ENCODE data around the gene IMMP2L.

Gene IMMP2L

DNA sequence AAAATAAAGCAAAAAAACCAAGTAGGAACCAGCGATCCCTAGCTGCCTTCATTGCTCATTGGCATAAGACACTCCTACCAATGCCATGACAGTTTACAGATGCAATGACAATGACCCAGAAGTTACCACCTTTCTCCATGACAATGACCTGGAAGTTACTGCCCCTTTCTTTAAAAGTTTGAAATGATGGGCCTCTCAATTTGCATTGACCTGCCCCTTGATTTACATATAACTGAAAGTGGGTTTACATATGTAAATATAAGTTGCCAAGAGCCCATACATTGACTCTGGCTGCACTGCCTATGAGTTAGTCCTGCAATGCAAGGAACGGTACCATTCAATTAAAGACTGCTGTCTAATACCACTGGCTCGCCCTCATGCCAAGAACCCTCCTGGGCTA is 712.1 kb downstream of the IMMP2L start:
- no peak overlapping the region for H3K27ac ChIP-seq (ENCODE audit: low read length)
- no peaks in the 10 kb centered on the region for H3K27me3 ChIP-seq (ENCODE audit: low read depth, low read length)
- no peaks in the 10 kb centered on the region for H3K36me3 ChIP-seq (ENCODE audit: control insufficient read depth in 1 of 2, insufficient read depth in 2 of 2, low read length in 2 of 2)
- H3K9me3 ChIP-seq (ENCODE audit: control insufficient read depth in 1 of 2, low read length in 2 of 2) = no peaks in the 10 kb centered on the region
- H3K4me1 ChIP-seq (ENCODE audit: control insufficient read depth in 1 of 2, insufficient read depth in 2 of 2, low read length in 2 of 2) = no peaks in the 10 kb centered on the region
- no peak overlapping the region for H3K4me3 ChIP-seq (ENCODE audit: low read depth in 1 of 2, low read length in 2 of 2)

DNA sequence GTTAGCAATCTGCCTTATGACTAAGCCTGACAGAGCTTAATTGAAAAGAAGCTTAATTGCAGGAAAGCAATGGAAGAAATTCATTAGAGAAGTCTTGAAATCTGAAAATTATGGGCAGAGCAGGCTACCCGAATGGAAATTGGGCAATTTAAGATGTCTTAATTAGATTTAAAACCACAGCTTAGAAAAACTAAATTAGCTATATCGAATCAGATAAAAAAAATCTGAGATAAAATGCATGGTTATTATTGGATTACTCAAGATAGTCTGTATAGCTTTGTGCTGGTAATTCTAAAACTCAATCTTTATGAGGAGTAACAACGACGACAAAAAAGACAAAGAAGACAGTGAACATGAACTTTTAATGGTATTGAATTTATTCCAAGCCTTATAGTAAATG is 719.5 kb downstream of the IMMP2L start:
- H3K27ac ChIP-seq (ENCODE audit: low read length) = no peak overlapping the region
- H3K36me3 ChIP-seq (ENCODE audit: control insufficient read depth in 1 of 2, insufficient read depth in 2 of 2, low read length in 2 of 2) = no peaks in the 10 kb centered on the region
- no peak overlapping the region for H3K4me3 ChIP-seq (ENCODE audit: low read depth in 1 of 2, low read length in 2 of 2)
- H3K27me3 ChIP-seq (ENCODE audit: low read depth, low read length) = no peaks in the 10 kb centered on the region
- H3K9me3 ChIP-seq (ENCODE audit: control insufficient read depth in 1 of 2, low read length in 2 of 2) = no peaks in the 10 kb centered on the region
- H3K4me1 ChIP-seq (ENCODE audit: control insufficient read depth in 1 of 2, insufficient read depth in 2 of 2, low read length in 2 of 2) = no peaks in the 10 kb centered on the region

DNA sequence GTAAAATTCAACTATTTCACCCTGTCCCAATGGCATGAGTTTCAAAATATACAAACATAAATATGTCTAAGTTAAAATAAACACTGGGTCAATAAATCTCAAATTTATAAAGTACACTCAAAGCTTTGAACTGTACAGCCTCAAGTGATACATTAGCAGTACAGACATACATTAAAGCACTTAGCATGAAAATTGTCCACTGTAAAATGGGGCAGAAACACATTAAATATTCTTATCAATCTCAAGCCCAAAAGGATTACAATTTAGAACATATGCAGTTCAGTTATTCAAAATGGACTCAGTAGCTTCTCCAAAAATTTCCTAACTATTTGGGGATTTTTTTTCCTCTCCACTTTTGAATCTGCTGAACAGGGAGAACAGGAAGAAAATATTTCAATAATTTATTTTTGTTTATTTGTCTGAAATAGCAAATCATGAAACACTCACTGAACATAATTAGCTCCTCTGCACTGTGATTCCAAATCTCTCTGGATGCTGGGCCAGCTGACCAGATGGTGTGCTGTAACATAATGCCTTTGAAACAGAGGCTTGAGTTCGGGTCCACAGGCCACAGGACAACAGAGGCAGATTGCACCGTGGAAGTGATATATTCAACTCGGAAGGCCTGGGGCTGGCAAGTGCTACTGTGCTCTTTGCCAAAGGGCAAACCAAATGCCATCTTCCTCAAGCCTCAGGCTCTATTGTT is 720.3 kb downstream of the IMMP2L start:
- Histone ChIP-seq H3K4me1 (ENCODE audit: control insufficient read depth in 1 of 2, insufficient read depth in 2 of 2, low read length in 2 of 2) (no peaks in the 10 kb centered on the region), H3K27me3 (ENCODE audit: low read depth, low read length) (no peaks in the 10 kb centered on the region), H3K4me3 (ENCODE audit: low read depth in 1 of 2, low read length in 2 of 2) (no peak overlapping the region), H3K27ac (ENCODE audit: low read length) (no peak overlapping the region), H3K36me3 (ENCODE audit: control insufficient read depth in 1 of 2, insufficient read depth in 2 of 2, low read length in 2 of 2) (no peaks in the 10 kb centered on the region), H3K9me3 (ENCODE audit: control insufficient read depth in 1 of 2, low read length in 2 of 2) (no peaks in the 10 kb centered on the region)

GRCh38 chr7:110839866-110840265 is 722.4 kb downstream of the IMMP2L start:
- no peaks in the 10 kb centered on the region for H3K36me3 ChIP-seq (ENCODE audit: control insufficient read depth in 1 of 2, insufficient read depth in 2 of 2, low read length in 2 of 2)
- no peaks in the 10 kb centered on the region for H3K27me3 ChIP-seq (ENCODE audit: low read depth, low read length)
- H3K4me1 ChIP-seq (ENCODE audit: control insufficient read depth in 1 of 2, insufficient read depth in 2 of 2, low read length in 2 of 2) = no peaks in the 10 kb centered on the region
- H3K4me3 ChIP-seq (ENCODE audit: low read depth in 1 of 2, low read length in 2 of 2) = no peak overlapping the region
- H3K27ac ChIP-seq (ENCODE audit: low read length) = no peak overlapping the region
- H3K9me3 ChIP-seq (ENCODE audit: control insufficient read depth in 1 of 2, low read length in 2 of 2) = no peaks in the 10 kb centered on the region

GRCh38 chr7:110835849-110836248 is 726.4 kb downstream of the IMMP2L start:
- no peak overlapping the region for H3K27ac ChIP-seq (ENCODE audit: low read length)
- H3K27me3 ChIP-seq (ENCODE audit: low read depth, low read length) = no peaks in the 10 kb centered on the region
- H3K4me1 ChIP-seq (ENCODE audit: control insufficient read depth in 1 of 2, insufficient read depth in 2 of 2, low read length in 2 of 2) = no peaks in the 10 kb centered on the region
- no peaks in the 10 kb centered on the region for H3K36me3 ChIP-seq (ENCODE audit: control insufficient read depth in 1 of 2, insufficient read depth in 2 of 2, low read length in 2 of 2)
- no peaks in the 10 kb centered on the region for H3K9me3 ChIP-seq (ENCODE audit: control insufficient read depth in 1 of 2, low read length in 2 of 2)
- no peak overlapping the region for H3K4me3 ChIP-seq (ENCODE audit: low read depth in 1 of 2, low read length in 2 of 2)

- no peak overlapping the region for H3K27ac ChIP-seq (ENCODE audit: low read length)
- no peaks in the 10 kb centered on the region for H3K9me3 ChIP-seq (ENCODE audit: control insufficient read depth in 1 of 2, low read length in 2 of 2)
- H3K27me3 ChIP-seq (ENCODE audit: low read depth, low read length) = no peaks in the 10 kb centered on the region
- no peak overlapping the region for H3K4me3 ChIP-seq (ENCODE audit: low read depth in 1 of 2, low read length in 2 of 2)
- H3K4me1 ChIP-seq (ENCODE audit: control insufficient read depth in 1 of 2, insufficient read depth in 2 of 2, low read length in 2 of 2) = no peaks in the 10 kb centered on the region
- no peaks in the 10 kb centered on the region for H3K36me3 ChIP-seq (ENCODE audit: control insufficient read depth in 1 of 2, insufficient read depth in 2 of 2, low read length in 2 of 2)
These were observed 727.1 kb downstream of the IMMP2L start for GRCh38 chr7:110835218-110835617.

GRCh38 chr7:110831419-110831818 is 730.9 kb downstream of the IMMP2L start:
- H3K36me3 ChIP-seq (ENCODE audit: control insufficient read depth in 1 of 2, insufficient read depth in 2 of 2, low read length in 2 of 2) = no peaks in the 10 kb centered on the region
- no peaks in the 10 kb centered on the region for H3K27me3 ChIP-seq (ENCODE audit: low read depth, low read length)
- no peaks in the 10 kb centered on the region for H3K9me3 ChIP-seq (ENCODE audit: control insufficient read depth in 1 of 2, low read length in 2 of 2)
- no peak overlapping the region for H3K4me3 ChIP-seq (ENCODE audit: low read depth in 1 of 2, low read length in 2 of 2)
- no peaks in the 10 kb centered on the region for H3K4me1 ChIP-seq (ENCODE audit: control insufficient read depth in 1 of 2, insufficient read depth in 2 of 2, low read length in 2 of 2)
- no peak overlapping the region for H3K27ac ChIP-seq (ENCODE audit: low read length)

DNA sequence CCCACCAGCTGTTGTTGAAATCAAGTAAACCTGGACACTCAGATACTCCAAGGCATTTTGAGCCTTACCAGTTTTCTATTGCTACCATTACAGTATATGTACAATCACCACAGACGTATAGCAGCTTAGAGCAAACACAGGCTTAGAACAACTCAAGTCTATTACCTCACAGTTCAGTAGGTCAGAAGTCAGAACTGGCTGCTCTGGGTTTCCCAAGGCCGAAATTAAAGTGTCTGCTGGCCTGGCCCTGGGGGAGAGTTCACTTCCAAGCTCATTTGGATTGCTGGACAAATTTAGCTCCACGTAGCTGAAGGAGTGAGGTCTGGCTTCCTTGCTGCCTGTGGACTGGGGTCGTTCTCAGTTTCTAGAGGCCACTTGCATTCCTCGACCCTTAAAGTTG is 731.5 kb downstream of the IMMP2L start:
- Histone ChIP-seq H3K4me3 (ENCODE audit: low read depth in 1 of 2, low read length in 2 of 2) (no peak overlapping the region), H3K36me3 (ENCODE audit: control insufficient read depth in 1 of 2, insufficient read depth in 2 of 2, low read length in 2 of 2) (no peaks in the 10 kb centered on the region), H3K27me3 (ENCODE audit: low read depth, low read length) (no peaks in the 10 kb centered on the region), H3K4me1 (ENCODE audit: control insufficient read depth in 1 of 2, insufficient read depth in 2 of 2, low read length in 2 of 2) (no peaks in the 10 kb centered on the region), H3K27ac (ENCODE audit: low read length) (no peak overlapping the region), H3K9me3 (ENCODE audit: control insufficient read depth in 1 of 2, low read length in 2 of 2) (no peaks in the 10 kb centered on the region)

GRCh38 chr7:110827936-110828335 is 734.4 kb downstream of the IMMP2L start:
- H3K4me3 ChIP-seq (ENCODE audit: low read depth in 1 of 2, low read length in 2 of 2) = no peak overlapping the region
- H3K27ac ChIP-seq (ENCODE audit: low read length) = no peak overlapping the region
- no peaks in the 10 kb centered on the region for H3K36me3 ChIP-seq (ENCODE audit: control insufficient read depth in 1 of 2, insufficient read depth in 2 of 2, low read length in 2 of 2)
- no peaks in the 10 kb centered on the region for H3K4me1 ChIP-seq (ENCODE audit: control insufficient read depth in 1 of 2, insufficient read depth in 2 of 2, low read length in 2 of 2)
- H3K9me3 ChIP-seq (ENCODE audit: control insufficient read depth in 1 of 2, low read length in 2 of 2) = no peaks in the 10 kb centered on the region
- H3K27me3 ChIP-seq (ENCODE audit: low read depth, low read length) = no peaks in the 10 kb centered on the region

DNA sequence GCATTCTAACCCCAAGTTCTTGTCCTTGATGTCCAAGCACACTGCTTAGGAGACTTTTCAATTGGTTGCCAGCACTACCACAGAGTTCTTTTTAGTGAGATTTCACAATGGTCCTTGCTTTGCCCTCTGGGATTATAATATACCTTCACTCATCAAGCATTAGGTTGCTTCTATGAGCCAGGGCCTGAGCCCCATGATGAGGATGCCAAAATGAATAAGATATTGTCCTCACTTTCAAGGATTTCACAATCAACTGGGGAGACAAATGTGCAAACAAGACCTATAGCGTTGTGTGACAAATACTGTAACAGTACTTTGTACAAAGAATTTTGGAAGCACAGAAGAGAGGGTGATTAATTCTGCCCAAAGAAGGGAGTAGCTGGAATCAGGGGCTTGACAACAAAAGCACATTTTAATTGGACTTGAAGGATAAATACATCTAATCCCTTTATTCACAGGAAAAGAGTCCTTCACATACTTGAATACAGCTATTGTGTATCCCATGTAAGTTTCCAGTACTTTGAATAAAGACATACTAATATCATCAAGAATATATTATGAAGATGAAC is 734.9 kb downstream of the IMMP2L start:
- H3K27ac ChIP-seq (ENCODE audit: low read length) = no peak overlapping the region
- no peaks in the 10 kb centered on the region for H3K4me1 ChIP-seq (ENCODE audit: control insufficient read depth in 1 of 2, insufficient read depth in 2 of 2, low read length in 2 of 2)
- H3K27me3 ChIP-seq (ENCODE audit: low read depth, low read length) = no peaks in the 10 kb centered on the region
- no peaks in the 10 kb centered on the region for H3K9me3 ChIP-seq (ENCODE audit: control insufficient read depth in 1 of 2, low read length in 2 of 2)
- no peaks in the 10 kb centered on the region for H3K36me3 ChIP-seq (ENCODE audit: control insufficient read depth in 1 of 2, insufficient read depth in 2 of 2, low read length in 2 of 2)
- no peak overlapping the region for H3K4me3 ChIP-seq (ENCODE audit: low read depth in 1 of 2, low read length in 2 of 2)

- H3K27ac ChIP-seq (ENCODE audit: low read length) = no peak overlapping the region
- H3K4me1 ChIP-seq (ENCODE audit: control insufficient read depth in 1 of 2, insufficient read depth in 2 of 2, low read length in 2 of 2) = no peaks in the 10 kb centered on the region
- no peaks in the 10 kb centered on the region for H3K9me3 ChIP-seq (ENCODE audit: control insufficient read depth in 1 of 2, low read length in 2 of 2)
- no peaks in the 10 kb centered on the region for H3K36me3 ChIP-seq (ENCODE audit: control insufficient read depth in 1 of 2, insufficient read depth in 2 of 2, low read length in 2 of 2)
- no peaks in the 10 kb centered on the region for H3K27me3 ChIP-seq (ENCODE audit: low read depth, low read length)
- H3K4me3 ChIP-seq (ENCODE audit: low read depth in 1 of 2, low read length in 2 of 2) = no peak overlapping the region
These were observed 748.3 kb downstream of the IMMP2L start for GRCh38 chr7:110813986-110814385.

- Histone ChIP-seq H3K4me3 (ENCODE audit: low read depth in 1 of 2, low read length in 2 of 2) (no peak overlapping the region), H3K36me3 (ENCODE audit: control insufficient read depth in 1 of 2, insufficient read depth in 2 of 2, low read length in 2 of 2) (no peaks in the 10 kb centered on the region), H3K9me3 (ENCODE audit: control insufficient read depth in 1 of 2, low read length in 2 of 2) (no peaks in the 10 kb centered on the region), H3K27ac (ENCODE audit: low read length) (no peak overlapping the region), H3K27me3 (ENCODE audit: low read depth, low read length) (no peaks in the 10 kb centered on the region), H3K4me1 (ENCODE audit: control insufficient read depth in 1 of 2, insufficient read depth in 2 of 2, low read length in 2 of 2) (no peaks in the 10 kb centered on the region)
These were observed 752.5 kb downstream of the IMMP2L start for GRCh38 chr7:110809832-110810231.

All from muscle layer of duodenum (tissue), 2 donors.